GM15510 (cell line): ENCODE results near the gene DPYD.

ENCODE experiments used
- POLR2A ChIP-seq: IDR thresholded peaks from 3 replicates; pipeline ENCODE4 v1.6.1; 2011; ENCODE audit warnings: borderline replicate concordance; ENCODE audit not compliant: insufficient read length; ENCODE audit errors: extremely low read depth

Gene DPYD

DNA sequence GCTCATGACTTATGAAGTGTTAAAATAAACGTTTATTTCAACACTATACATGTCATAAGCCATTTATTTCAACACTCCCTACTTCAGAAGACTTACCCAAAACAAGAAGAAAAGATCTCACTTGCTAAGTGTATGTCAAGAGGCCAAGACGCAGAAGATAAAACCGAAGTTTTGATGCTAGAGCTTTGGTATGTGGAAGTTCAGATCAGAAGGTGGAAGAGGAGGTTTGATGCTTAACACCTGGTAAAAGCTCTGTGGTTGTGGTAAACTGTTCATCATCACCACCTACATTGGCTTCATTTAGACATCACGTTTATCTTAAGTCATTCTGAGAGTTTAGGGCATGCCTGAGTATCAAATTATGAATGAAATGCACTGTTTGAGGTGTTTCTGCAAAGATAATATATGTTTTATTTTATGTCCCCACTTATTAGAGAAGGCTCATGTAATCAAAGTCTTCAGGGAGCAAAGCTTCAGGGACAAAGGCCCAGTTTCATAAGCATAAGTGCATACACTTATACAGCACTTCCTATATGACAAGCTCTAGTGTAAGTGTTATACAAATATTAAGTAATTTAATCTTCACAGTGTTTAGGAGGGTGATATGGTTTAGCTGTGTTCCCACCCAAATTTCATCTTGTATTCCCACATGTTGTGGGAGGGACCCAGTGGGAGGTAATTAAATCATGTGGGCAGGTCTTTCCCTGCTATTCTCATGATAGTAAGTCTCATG is 665.9 kb downstream of the DPYD start:
- no peak for TF ChIP-seq POLR2A

DNA sequence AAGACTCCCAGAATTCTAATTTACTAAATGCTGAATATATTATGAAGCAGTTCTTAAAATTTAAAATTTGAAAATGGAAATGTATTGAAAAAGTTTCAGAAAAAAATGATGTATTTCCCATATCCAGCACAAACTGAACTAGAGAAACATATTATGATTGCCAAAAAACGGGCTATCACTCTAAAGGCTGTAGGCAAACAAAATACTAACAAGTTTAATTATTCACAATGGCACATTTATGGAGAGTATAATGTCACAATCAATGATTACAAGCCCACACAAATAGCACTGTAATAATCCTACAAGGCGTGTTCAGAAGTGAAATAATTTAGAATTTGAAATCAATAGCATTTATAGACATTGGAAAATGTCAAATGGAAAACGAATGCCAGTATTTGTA is 667.9 kb downstream of the DPYD start:
- TF ChIP-seq POLR2A: no peak

DNA sequence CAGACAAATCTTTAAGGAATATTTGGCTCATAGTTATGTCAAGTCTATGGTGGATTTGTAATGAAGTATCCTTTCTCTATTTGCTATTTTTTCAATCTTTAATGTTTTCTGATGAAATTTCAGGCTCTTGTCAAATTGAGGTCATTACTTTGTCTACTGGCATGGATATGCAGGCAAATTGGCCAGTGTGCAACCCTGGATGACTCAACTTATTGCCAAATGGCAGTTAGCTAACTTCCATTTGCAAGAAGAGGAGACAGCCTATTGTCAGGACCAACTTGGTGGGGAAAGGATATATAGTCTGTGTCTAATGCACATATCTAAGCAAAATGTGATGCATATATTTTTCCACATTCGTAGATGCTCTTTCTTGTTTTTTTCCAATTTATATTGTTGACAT is 668.8 kb downstream of the DPYD start:
- TF ChIP-seq POLR2A: no peak

DNA sequence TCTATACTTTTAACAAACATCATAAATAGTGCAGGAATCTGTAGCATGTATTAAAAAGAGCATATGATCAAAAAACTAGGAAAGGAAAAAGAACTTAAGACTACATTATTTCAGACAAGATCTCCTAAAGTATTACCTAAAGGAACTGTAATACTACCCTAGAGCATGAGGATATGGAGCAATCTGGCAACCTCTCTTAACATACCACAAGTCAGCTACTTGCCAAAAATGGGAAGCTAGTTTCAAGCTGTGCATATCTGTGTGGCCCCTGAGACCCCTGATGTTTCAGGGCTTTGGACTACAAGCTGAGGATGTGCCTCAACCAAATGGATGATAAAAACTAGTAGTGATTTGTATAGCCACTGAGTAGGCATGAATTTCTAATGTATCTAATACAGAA is 673.6 kb downstream of the DPYD start:
- no peak for TF ChIP-seq POLR2A

DNA sequence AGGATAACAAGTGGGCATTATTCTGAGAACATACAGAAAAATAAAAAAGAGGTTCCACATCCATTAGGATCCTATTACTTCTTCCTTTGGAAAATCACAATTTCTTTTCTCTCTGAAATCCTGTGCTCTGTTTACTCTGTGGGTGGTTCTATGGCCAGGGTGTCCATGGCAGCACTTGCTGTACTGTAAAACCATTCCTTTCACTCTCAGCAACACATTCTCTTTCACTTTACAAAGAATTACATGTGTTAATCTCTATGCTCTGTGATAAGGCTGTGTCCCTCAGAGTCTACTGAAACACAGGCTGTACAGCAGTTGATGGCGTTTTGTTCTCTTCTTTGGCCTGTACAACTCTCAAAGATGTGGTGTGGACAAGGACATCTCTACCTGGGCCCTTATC is 675.2 kb downstream of the DPYD start:
- TF ChIP-seq POLR2A: no peak

DNA sequence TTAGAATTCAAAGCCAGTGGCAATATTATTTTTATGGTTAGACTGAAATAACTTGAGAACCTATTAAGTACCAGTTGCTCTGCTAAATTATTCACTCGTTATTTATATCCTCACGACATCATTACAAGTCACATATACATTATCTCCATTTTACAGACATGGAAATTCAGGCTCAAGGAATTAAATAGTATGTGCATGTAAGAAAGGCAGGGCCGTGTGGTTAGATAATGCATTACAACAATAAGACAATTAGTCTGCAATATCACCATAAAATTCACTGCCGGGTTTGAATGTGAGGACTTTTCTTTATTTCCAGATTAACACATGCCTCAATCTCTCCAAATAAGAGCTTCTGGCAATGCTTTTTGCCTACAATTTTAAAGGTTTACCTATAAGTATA is 675.8 kb downstream of the DPYD start:
- TF ChIP-seq POLR2A: no peak

DNA sequence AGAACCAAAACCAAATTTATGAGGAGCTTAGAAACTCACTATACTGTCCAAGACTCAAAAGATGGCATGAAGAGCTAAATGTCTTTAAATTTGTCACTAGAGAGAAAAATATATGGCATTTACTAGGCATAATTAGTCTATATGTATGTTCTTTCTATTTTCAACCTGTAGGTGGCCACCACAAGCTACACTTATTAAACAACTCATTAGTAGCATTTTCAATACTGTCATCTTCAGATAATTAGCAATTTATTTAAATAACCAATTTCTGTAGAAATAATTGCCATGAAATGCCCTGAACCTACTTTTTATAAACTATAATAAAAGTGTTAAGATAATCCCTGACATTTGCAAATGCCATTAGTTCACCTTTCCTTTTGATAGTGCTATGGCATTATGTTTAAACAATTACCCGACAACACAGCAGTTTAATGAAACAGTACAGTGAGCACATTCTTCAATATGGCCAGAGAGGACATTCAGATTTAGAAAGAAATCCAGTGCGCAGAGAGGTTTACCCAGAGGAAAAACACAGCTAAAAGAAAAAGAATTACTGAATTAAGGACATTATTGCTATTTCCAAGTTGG is 676.8 kb downstream of the DPYD start:
- no peak for TF ChIP-seq POLR2A

DNA sequence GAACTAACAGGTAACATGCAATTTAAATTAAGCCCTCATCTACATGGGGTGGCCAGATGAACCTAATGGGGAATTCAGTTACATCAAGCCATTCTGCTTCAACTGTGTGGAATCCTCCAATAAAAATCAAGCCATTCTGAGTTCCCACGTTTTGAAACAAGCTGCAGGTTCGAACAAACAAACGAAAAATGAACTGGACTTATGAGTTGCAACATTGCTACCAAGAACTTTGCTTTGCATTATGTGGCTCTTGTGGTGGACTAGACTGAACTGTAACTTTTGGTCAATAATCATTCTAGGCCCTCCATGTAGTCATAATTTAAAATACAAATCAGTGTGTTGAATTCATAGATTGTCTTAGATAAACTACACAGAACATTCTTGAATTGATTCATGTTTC is 682.0 kb downstream of the DPYD start:
- TF ChIP-seq POLR2A: no peak

DNA sequence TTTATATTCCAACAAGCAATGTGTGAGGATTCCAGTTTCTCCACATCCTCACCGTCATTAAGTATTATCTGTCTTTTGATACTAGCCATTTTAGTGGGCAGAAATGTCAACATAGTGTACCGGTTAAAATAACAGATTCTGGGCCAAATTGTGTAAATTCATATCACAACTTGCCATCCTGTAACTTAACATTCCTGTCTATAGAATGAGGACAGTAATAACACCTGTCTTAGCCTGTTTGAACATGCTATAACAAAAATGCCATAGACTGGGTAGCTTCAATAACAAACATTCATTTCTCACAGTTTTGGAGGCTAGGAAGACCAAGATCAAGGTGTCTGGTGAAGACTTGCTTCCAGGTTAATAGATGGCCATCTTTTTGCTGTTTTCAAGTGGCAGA is 708.2 kb downstream of the DPYD start:
- TF ChIP-seq POLR2A: no peak

DNA sequence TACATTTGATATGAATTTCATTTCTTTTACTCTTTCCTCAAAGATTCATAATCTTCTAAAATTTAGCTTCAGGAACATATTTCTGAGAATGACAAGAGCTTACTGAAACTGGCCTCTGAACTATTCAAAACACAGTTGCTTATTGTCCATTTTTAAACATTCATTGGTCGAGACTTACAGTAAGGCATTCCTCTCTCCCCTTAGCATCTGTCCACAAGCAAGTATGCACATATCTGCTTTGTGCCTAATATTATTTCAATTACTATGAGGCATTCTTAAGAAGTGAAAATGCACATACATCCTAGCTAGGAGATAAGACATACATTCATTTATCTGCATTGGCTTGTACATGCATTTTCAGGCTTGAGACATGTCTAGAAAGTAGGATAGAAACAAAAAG is 710.5 kb downstream of the DPYD start:
- TF ChIP-seq POLR2A: no peak

DNA sequence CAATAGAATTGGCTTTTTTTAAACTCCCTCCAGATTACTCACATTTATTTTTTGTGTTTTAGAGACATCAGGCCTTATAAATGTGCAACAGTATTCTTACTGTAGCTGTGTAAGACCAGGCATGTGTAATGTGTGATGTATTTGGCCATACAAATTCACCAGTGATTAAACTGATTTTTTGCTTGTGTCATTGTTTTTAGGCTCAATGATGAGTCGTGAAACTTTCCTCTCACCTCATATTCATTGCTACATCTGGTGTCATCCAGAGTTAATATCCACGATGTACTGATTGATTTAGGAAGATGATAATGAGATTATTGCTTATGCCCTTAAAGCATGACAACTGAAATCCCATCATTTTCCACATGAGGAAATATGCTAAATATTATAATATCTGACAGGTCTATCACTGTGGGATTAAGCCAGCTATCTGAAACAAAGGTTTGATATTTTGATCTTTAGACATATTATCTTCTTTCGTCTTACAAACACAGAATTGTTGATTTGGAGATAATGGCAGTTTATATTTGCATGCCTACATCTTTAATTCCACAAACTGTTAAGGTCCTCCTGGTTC is 711.4 kb downstream of the DPYD start:
- TF ChIP-seq POLR2A: no peak

DNA sequence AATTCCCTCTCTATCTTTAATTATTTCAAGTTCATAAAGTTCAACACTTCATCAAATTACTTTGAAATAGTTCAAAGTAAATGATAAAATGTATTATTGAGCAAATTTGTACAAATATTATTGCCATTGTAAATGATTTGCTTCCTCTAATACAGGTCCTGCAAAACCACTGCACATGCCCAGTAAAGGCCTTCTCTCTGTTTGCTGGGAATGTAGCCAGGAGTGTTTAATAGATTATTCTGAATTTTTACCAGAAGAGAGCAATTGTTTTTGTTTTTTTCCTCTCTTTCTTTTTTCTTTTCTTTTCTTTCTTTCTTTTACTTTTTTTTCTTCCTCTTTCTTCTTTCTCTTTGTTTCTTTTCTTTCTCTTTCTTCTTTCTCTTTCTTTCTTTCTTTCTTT is 713.0 kb downstream of the DPYD start:
- TF ChIP-seq POLR2A: no peak

DNA sequence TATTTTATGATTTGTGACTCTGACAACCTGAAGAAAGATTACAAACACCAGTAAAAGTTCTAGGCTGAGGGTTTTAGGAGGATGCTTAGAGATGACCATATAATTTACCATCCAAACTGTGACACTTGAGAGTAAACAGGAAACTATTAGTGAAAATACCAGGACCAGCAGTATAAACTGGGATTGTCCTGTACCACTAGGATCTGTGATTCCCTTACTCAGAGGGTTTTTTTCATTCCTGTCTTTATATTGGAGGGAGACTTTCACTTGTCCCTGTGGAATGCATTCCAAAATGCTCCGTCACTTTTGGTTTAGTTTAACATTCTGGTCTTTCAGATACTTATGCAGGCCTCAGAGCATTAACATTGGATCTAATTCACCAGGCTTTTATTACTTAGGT is 716.4 kb downstream of the DPYD start:
- TF ChIP-seq POLR2A: no peak

DNA sequence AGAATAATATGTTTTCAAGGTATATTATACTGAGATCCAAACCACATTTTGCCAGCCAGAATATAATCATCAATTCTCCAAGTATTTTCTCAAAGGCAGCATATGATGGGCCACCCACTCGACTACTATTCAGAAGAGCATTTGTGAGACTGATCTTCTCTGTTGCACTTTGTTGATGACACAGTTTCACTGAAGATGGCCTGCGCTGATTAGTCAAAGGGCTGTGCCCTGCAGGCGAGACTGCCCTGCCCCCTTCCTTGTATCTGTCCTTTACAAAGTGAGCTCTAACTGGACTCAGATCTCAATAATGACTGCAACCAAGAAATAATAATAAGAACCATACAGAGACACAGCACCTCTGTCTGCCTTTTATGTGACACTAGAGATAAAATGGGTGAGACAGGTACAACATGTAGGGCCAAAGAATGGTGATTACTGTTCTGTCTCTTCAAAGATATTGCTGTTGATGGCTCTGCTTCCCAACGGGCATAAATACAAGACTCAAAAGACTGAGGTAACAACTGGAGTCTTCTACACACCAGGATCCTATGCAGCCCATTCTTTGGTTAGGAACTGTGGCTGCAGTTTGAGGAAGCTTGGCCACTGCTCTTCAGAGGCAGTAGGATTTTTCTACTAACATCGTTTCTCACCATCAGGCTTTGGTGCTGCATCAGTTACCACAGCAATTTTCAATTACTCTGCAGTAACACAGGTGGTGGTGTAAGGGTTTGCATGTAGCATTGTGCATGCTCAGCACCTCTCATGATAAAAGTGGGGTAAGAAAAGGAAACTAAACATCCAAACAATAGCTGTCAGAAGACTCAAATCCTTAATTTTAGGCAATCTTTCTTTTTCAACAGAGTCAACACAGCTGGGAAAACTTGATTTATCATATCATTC is 718.1 kb downstream of the DPYD start:
- TF ChIP-seq POLR2A: no peak

DNA sequence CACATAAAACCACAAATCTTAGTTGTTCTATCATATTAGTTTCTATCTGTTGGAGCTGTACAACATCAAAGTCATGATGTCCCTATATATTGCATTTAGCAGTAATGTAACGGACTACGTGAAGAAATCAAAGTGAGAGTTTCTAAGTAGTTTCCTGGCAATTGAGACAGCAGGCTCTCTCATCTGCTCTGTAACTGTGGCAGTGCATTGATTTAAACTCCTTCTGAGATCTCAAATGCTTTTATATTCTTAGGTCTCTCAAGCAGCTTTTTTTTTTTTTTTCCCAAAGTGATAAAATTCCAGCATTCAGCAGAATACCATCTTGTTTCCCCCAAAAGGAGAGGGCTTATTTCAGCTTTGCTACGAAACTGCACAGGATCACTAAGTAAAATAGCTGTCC is 719.2 kb downstream of the DPYD start:
- no peak for TF ChIP-seq POLR2A
